Hematopoietic multipotent progenitor cell (in vitro differentiated cells): ENCODE data around the gene ASPHD2. TPM values are rescaled to one million over a fixed set of nuclear protein-coding genes. Genes with fewer than 3 reads are reported as not detected.

Source experiments
- DNase-seq, 3 donors: peaks; one replicate each; pipeline ENCODE4 v3.0.0-alpha.2; 2011 to 2015; ENCODE audit warnings: low read depth in 2 of 3, low spot score in 2 of 3
- small RNA-seq: library from RNA; depleted of rRNA; stranded (forward); fragments of <200 nt; gene quantifications from one replicate; pipeline ENCODE3, GENCODE V24; 2012
- total RNA-seq: library from RNA; depleted of rRNA; stranded (reverse); fragments of >200 nt; gene quantifications from one replicate; pipeline ENCODE4 v1.2.3, GENCODE V29; 2012

Gene ASPHD2
- total RNA-seq, 1 donor = 1.9 TPM

DNA sequence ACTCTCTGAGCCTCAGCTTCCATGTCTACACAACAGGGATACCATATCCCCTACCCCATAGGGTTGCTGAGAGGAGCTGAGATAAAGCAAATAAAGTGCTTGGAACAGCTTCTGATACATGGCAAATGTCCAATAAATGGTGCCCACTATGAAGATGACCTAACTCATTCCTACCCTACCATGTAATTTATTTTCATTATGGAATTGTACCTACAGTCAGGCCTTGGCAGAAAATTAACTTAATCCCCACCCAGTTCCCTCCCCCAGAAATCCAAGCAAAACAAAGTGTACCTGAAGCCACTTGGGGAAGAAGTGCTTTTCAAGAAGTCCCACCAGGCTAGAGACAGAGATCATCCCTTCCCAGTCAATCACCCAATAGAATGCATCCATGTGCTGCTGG is 65.4 kb downstream of the ASPHD2 start:
- DNase-seq = no peak

Small RNAs within 50 kb of the gene (small RNA-seq; reads per million reads assigned to genes)
- gene RNA5SP495 = not detected

Other genes with a start within 250 kb of the ASPHD2 start
- 64.9 TPM for gene HPS4, start 54.5 kb downstream of the ASPHD2 start, total RNA-seq
- 8.3 TPM for gene SRRD, start 54.6 kb downstream of the ASPHD2 start, total RNA-seq
- gene TFIP11, start 83.2 kb downstream of the ASPHD2 start, total RNA-seq = 33.7 TPM
- gene TPST2, start 160.9 kb downstream of the ASPHD2 start, total RNA-seq = 120 TPM
- 0.27 TPM for gene CRYBB1, start 188.8 kb downstream of the ASPHD2 start, total RNA-seq
- gene CRYBA4, start 192.7 kb downstream of the ASPHD2 start, total RNA-seq = not detected
- gene MIAT, start 228.3 kb downstream of the ASPHD2 start, total RNA-seq = 14.3 TPM